ENCODE measurements around the gene CDYL. TPM values are rescaled to one million over a fixed set of nuclear protein-coding genes. Genes with fewer than 3 reads are reported as not detected.
A peak's percentile ranks its signal among the peaks of the same experiment; 100 is the strongest.

CDYL gene
- total and polyA plus RNA-seq, 2 of the 4 experiments (the other 2 are of a cell fraction): 14.2 to 92.1 TPM

- H3K36me3 ChIP-seq (ENCODE audit: control insufficient read depth, insufficient read depth, low read length): no peaks in the 10 kb centered on the region
- no TSS peak for BruUV-seq (replicated peaks)
- intact Hi-C loops (cut with micrococcal nuclease) (loop anchor here (10.0 kb wide), 1 partner anchor 489 kb away; no protein-coding TSS in a partner anchor), dilution Hi-C loops (cut with HindIII; ENCODE audit: low sequenced_read_pairs, unreplicated experiment) (no loop called here), in situ Hi-C loops (cut with MboI; ENCODE audit: low sequenced_read_pairs) (no loop called here)
- H3K9me1 ChIP-seq (ENCODE audit: insufficient read depth, low read length): peaks cover 14% of the 10 kb centered on the region
- H3K56ac ChIP-seq (ENCODE audit: extremely low read depth, insufficient read depth, low read length): no peak overlapping the region
- no peak overlapping the region for H3K4me3 ChIP-seq (ENCODE audit: insufficient read depth, low read depth, low read length)
- H4K5ac ChIP-seq (ENCODE audit: low read depth, low read length): no peak overlapping the region
- DNase-seq (no peak), ATAC-seq (ENCODE audit: low read depth) (no peak)
- no peak overlapping the region for H3K4me2 ChIP-seq (ENCODE audit: low read depth, low read length)
- peaks cover 6% of the 10 kb centered on the region; the same call in 1 of the 2 replicates for H3K4me1 ChIP-seq (ENCODE audit: control insufficient read depth, insufficient read depth, low read length)
- H3K27ac ChIP-seq (ENCODE audit: insufficient read depth, low read length): no peak overlapping the region
- no peak overlapping the region for H2BK20ac ChIP-seq (ENCODE audit: low read depth, low read length)
- peaks cover 17 to 78% of the 10 kb centered on the region in 2 experiments for H3K79me1 ChIP-seq (ENCODE audit: low read depth in 1 of 2, low read length in 2 of 2)
- H2AFZ ChIP-seq (replicated peaks; ENCODE audit: low read length, poor library complexity): no peak overlapping the region
- no peaks in the 10 kb centered on the region for H3K27me3 ChIP-seq (ENCODE audit: control insufficient read depth, insufficient read depth, low read length)
- H3K9me3 ChIP-seq (ENCODE audit: control insufficient read depth, insufficient read depth, low read length): peaks cover 3% of the 10 kb centered on the region; the same call in 1 of the 2 replicates
- H3K9ac ChIP-seq (ENCODE audit: low read depth, low read length): no peak overlapping the region
- H2BK120ac ChIP-seq (ENCODE audit: low read depth, low read length): no peak overlapping the region
- H3K4ac ChIP-seq (ENCODE audit: low read depth, low read length): no peak overlapping the region
- H2AK5ac ChIP-seq (ENCODE audit: low read depth, low read length): 0 out of 2 replicates have a peak overlapping the region, but pooled peaks have one; percentile 21
- H4K8ac ChIP-seq (ENCODE audit: low read depth in 2 of 2, low read length in 2 of 2): no peak overlapping the region
- POLR2A ChIA-PET (ENCODE audit: unreplicated experiment): no interaction called here
- no peak for TF ChIP-seq RAD21 (IDR thresholded peaks at IDR 0.05; ENCODE audit: low read length)
- peak; percentile 13; the same call in 1 of the 2 replicates for TF ChIP-seq BHLHE40 (IDR thresholded peaks at IDR 0.05; ENCODE audit: low read depth, low read length)
- TF ChIP-seq CEBPB (IDR thresholded peaks at IDR 0.05; ENCODE audit: low read depth, low read length): peak; percentile 13; the same call in 1 of the 2 replicates
- H2AK9ac ChIP-seq (replicated peaks; ENCODE audit: low read depth, low read length, poor library complexity): no peak overlapping the region
- no peak overlapping the region for H3K23ac ChIP-seq (ENCODE audit: low read depth, low read length)
- no peak overlapping the region for H4K91ac ChIP-seq (ENCODE audit: insufficient read depth, low read depth, low read length)
- CTCF ChIA-PET: no interaction called here
- H3K14ac ChIP-seq (replicated peaks; ENCODE audit: low read depth, low read length): no peak overlapping the region
- no CpG with 5 or more reads among the region's 5 CpGs for WGBS, 2 experiments (ENCODE audit: extremely low coverage in 2 of 2, insufficient read length in 1 of 2)
- no peak overlapping the region for H2BK15ac ChIP-seq (ENCODE audit: low read depth, low read length)
- no peak overlapping the region for H2BK5ac ChIP-seq (ENCODE audit: low read depth, low read length, poor library complexity, severe bottlenecking)
- H4K20me1 ChIP-seq (ENCODE audit: insufficient read depth, low read length): peaks cover 73% of the 10 kb centered on the region
- H3K18ac ChIP-seq (ENCODE audit: low read depth, low read length): no peak overlapping the region
Observed at GRCh38 chr6:4803343-4803744, 27.1 kb downstream of the CDYL start.

Measured in IMR-90 (cell line).